ENCODE data around the gene TSPAN5. TPM values are rescaled to one million over a fixed set of nuclear protein-coding genes. Genes with fewer than 3 reads are reported as not detected.

The TSPAN5 gene
- total RNA-seq, 1 experiment from 2014 or later, result 41.8 TPM

DNA sequence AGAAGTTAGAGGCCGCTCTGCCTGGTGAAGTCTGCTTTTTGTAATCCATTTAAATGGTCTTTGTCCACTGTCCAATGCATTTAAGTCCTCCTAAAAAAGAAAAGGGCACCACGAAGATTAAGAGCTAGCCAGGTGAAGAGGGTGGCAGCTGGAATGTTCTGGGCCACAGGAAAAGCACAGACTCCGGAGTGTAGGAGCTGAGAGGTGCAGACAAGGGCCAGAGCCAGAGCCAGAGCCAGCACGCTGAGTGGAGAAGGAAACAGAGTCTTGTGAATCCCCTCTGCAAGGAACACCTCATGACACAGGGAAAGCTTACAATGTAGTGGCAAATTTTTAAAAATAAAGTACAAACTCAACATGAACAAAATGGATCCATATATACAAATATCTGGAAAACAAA lies 83.6 kb downstream of the TSPAN5 start:
- Histone ChIP-seq H3F3A (ENCODE audit: low read length, unreplicated experiment) (peaks cover 5% of the 10 kb centered on the region), H4K20me1 (ENCODE audit: low read length) (no peaks in the 10 kb centered on the region), H3K79me2 (ENCODE audit: low read length) (peaks cover 61% of the 10 kb centered on the region), H3K4me1 (ENCODE audit: insufficient read depth, low read length) (peaks cover 62% of the 10 kb centered on the region), H3K4me2 (ENCODE audit: low read length) (peak overlapping the region; percentile 64), H3K9me2 (replicated peaks; ENCODE audit: low read length) (no peaks in the 10 kb centered on the region), H2AFZ (ENCODE audit: low read length) (no peak overlapping the region), H3K9me3 (ENCODE audit: low read length) (no peaks in the 10 kb centered on the region), H3K27me3 (ENCODE audit: low read length) (no peaks in the 10 kb centered on the region), H3K36me3 (ENCODE audit: low read depth, low read length) (no peaks in the 10 kb centered on the region), H3K9ac (ENCODE audit: low read length) (peak overlapping the region; percentile 93), H3K4me3 (ENCODE audit: low read length) (peak overlapping the region; percentile 13; the same call in 1 of the 2 replicates), H3K27ac (ENCODE audit: low read length) (peak overlapping the region; percentile 100)
- no TSS peak for BruUV-seq (replicated peaks)
- TF ChIP-seq EZH2phosphoT487 (IDR thresholded peaks at IDR 0.05; ENCODE audit: borderline replicate concordance, low read length), result no peak
- DNase-seq (no peak), ATAC-seq (no peak)
- POLR2A ChIA-PET (ENCODE audit: unreplicated experiment), result interaction anchor here (0.7 kb wide), 2 partner anchors 19 to 662 kb away, joined by 3 read pairs; no protein-coding TSS in a partner anchor
- intact Hi-C loops (cut with micrococcal nuclease), result loop anchor here (5.0 to 10.0 kb wide), 4 partner anchors 52 to 90 kb away; partner anchors contain the start of gene TSPAN5
- CTCF ChIA-PET, result no interaction called here

DNA sequence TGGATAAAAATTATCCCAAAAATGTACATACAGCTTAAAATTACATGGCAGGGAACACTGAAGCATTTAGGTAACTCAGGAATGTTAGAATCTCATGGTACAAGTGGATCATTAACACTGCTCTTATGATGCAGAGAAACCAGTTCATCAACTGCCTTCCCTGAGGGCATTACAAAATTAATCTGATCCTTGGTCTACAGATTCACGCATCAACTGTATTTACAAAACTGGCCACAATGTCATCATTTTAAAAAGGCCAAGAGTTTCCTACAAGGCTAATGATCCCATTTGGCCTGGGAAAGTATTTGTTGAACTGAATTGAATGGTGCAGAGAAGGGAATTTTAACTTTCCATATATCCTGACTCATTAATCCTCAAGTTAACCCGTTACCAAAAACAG lies 84.6 kb downstream of the TSPAN5 start:
- BruUV-seq (replicated peaks), result no TSS peak
- H3K9me3 ChIP-seq (ENCODE audit: low read length), result no peaks in the 10 kb centered on the region
- peak; percentile 37 for ATAC-seq
- H3K27me3 ChIP-seq (ENCODE audit: low read length), result no peaks in the 10 kb centered on the region
- no peak overlapping the region for H2AFZ ChIP-seq (ENCODE audit: low read length)
- ChIA-PET POLR2A (ENCODE audit: unreplicated experiment) (no interaction called here), CTCF (no interaction called here)
- peaks cover 61% of the 10 kb centered on the region for H3K79me2 ChIP-seq (ENCODE audit: low read length)
- H3F3A ChIP-seq (ENCODE audit: low read length, unreplicated experiment), result peaks cover 5% of the 10 kb centered on the region
- H3K4me3 ChIP-seq (ENCODE audit: low read length), result no peak overlapping the region
- intact Hi-C loops (cut with micrococcal nuclease), result loop anchor here (5.0 to 10.0 kb wide), 4 partner anchors 51 to 89 kb away; partner anchors contain the start of gene TSPAN5
- H3K4me2 ChIP-seq (ENCODE audit: low read length), result peak overlapping the region; percentile 60
- H4K20me1 ChIP-seq (ENCODE audit: low read length), result no peaks in the 10 kb centered on the region
- no peaks in the 10 kb centered on the region for H3K36me3 ChIP-seq (ENCODE audit: low read depth, low read length)
- no peaks in the 10 kb centered on the region for H3K9me2 ChIP-seq (replicated peaks; ENCODE audit: low read length)
- TF ChIP-seq EZH2phosphoT487 (IDR thresholded peaks at IDR 0.05; ENCODE audit: borderline replicate concordance, low read length), result no peak
- TF ChIP-seq, protein P1, sequence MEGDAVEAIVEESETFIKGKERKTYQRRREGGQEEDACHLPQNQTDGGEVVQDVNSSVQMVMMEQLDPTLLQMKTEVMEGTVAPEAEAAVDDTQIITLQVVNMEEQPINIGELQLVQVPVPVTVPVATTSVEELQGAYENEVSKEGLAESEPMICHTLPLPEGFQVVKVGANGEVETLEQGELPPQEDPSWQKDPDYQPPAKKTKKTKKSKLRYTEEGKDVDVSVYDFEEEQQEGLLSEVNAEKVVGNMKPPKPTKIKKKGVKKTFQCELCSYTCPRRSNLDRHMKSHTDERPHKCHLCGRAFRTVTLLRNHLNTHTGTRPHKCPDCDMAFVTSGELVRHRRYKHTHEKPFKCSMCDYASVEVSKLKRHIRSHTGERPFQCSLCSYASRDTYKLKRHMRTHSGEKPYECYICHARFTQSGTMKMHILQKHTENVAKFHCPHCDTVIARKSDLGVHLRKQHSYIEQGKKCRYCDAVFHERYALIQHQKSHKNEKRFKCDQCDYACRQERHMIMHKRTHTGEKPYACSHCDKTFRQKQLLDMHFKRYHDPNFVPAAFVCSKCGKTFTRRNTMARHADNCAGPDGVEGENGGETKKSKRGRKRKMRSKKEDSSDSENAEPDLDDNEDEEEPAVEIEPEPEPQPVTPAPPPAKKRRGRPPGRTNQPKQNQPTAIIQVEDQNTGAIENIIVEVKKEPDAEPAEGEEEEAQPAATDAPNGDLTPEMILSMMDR (conservative IDR thresholded peaks at IDR 0.05; ENCODE audit: low read depth, low read length), result no peak
- TF ChIP-seq EZH2 (IDR thresholded peaks at IDR 0.05; ENCODE audit: low read length, unreplicated experiment), result no peak
- H3K9ac ChIP-seq (ENCODE audit: low read length), result peak overlapping the region; percentile 77
- peak; percentile 93 for DNase-seq
- peak overlapping the region; percentile 100 for H3K27ac ChIP-seq (ENCODE audit: low read length)
- peaks cover 53% of the 10 kb centered on the region for H3K4me1 ChIP-seq (ENCODE audit: insufficient read depth, low read length)

DNA sequence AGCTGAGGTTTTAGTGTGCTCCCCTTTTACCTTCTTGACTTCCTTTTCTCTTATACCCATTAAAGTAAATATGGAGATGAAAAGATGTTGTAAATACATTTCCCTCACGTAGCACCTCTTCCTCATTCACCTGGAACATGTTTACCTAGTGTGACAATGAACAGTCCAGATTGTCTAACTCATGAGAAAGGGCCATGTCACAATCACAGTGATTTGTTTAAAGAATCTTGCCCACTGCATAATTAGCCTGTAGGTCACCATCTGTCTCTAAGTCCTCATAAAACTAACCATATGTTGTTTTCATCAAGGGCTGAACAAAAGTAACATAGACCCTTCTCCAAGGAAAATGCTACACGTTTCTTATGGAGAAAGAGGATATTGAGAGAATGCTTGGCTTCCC lies 85.7 kb downstream of the TSPAN5 start:
- Histone ChIP-seq H3F3A (ENCODE audit: low read length, unreplicated experiment) (peaks cover 5% of the 10 kb centered on the region), H3K27me3 (ENCODE audit: low read length) (no peaks in the 10 kb centered on the region), H3K9me3 (ENCODE audit: low read length) (no peaks in the 10 kb centered on the region), H3K4me2 (ENCODE audit: low read length) (peak overlapping the region; percentile 60), H3K4me3 (ENCODE audit: low read length) (no peak overlapping the region), H3K4me1 (ENCODE audit: insufficient read depth, low read length) (peaks cover 52% of the 10 kb centered on the region), H3K9me2 (replicated peaks; ENCODE audit: low read length) (no peaks in the 10 kb centered on the region), H2AFZ (ENCODE audit: low read length) (no peak overlapping the region), H3K79me2 (ENCODE audit: low read length) (peaks cover 60% of the 10 kb centered on the region), H3K36me3 (ENCODE audit: low read depth, low read length) (no peaks in the 10 kb centered on the region), H3K27ac (ENCODE audit: low read length) (peak overlapping the region; percentile 100), H3K9ac (ENCODE audit: low read length) (peak overlapping the region; percentile 77), H4K20me1 (ENCODE audit: low read length) (no peaks in the 10 kb centered on the region)
- TF ChIP-seq EZH2phosphoT487 (IDR thresholded peaks at IDR 0.05; ENCODE audit: borderline replicate concordance, low read length) (no peak), EZH2 (IDR thresholded peaks at IDR 0.05; ENCODE audit: low read length, unreplicated experiment) (no peak)
- TF ChIP-seq, protein P1 (conservative IDR thresholded peaks at IDR 0.05; ENCODE audit: low read depth, low read length), result no peak
- no TSS peak for BruUV-seq (replicated peaks)
- peak; percentile 58 for DNase-seq
- intact Hi-C loops (cut with micrococcal nuclease), result loop anchor here (5.0 to 10.0 kb wide), 4 partner anchors 50 to 88 kb away; partner anchors contain the start of gene TSPAN5
- ATAC-seq, result peak; percentile 12; the same call in 1 of the 2 replicates
- ChIA-PET CTCF (no interaction called here), POLR2A (ENCODE audit: unreplicated experiment) (no interaction called here)
